ENCODE results near the gene TRIM71.

DNA sequence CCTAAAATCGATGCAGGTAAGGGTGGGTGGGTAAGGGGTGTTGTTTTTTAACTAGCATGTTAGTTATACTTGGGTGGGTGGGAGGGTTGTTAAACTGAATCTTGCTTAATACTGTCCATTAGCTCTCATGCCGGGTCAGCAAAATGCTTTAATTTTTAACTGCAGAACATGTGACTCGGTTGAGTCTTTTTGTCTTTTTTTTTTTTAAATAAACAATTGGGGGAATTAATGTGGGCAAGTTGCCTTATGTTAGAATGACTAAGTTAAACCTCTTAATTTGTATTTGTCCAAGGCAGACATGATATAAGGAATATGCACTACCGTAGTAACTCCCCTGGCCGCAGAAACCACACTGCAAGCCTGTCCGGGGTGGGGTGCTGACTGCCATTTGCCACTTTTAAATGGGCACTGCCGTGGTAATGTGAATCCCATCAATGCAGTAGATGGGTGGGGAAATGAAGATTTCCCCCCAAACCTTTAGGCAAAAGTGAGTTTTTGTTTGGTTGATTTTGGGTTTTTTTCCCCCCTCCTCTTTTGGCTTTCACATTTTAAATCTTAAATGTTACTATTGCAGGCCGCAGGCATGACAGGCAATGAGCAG is 79.3 kb downstream of the TRIM71 start:
- TF ChIP-seq EZH2 (IDR thresholded peaks at IDR 0.05; ENCODE audit: borderline replicate concordance, low read depth, low read length, severe bottlenecking) = no peak
- TF ChIP-seq, protein P1, sequence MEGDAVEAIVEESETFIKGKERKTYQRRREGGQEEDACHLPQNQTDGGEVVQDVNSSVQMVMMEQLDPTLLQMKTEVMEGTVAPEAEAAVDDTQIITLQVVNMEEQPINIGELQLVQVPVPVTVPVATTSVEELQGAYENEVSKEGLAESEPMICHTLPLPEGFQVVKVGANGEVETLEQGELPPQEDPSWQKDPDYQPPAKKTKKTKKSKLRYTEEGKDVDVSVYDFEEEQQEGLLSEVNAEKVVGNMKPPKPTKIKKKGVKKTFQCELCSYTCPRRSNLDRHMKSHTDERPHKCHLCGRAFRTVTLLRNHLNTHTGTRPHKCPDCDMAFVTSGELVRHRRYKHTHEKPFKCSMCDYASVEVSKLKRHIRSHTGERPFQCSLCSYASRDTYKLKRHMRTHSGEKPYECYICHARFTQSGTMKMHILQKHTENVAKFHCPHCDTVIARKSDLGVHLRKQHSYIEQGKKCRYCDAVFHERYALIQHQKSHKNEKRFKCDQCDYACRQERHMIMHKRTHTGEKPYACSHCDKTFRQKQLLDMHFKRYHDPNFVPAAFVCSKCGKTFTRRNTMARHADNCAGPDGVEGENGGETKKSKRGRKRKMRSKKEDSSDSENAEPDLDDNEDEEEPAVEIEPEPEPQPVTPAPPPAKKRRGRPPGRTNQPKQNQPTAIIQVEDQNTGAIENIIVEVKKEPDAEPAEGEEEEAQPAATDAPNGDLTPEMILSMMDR (IDR thresholded peaks at IDR 0.05; ENCODE audit: borderline replicate concordance, extremely low read depth, low read length, poor library complexity, severe bottlenecking) = no peak

All from DND-41 (cell line).